ENCODE results near the gene ST8SIA5. TPM values are rescaled to one million over a fixed set of nuclear protein-coding genes. Genes with fewer than 3 reads are reported as not detected.

Gene ST8SIA5
- polyA plus RNA-seq, 1 of the 3 experiments (the other 2 are of a cell fraction) = 0.08 TPM

- H3K9ac ChIP-seq = no peak overlapping the region
- no peaks in the 10 kb centered on the region for H4K20me1 ChIP-seq (ENCODE audit: insufficient read depth)
- H3K9me3 ChIP-seq = no peaks in the 10 kb centered on the region
- H3K4me2 ChIP-seq = no peak overlapping the region
- no peak overlapping the region for H2AFZ ChIP-seq (ENCODE audit: low read depth)
- CTCF ChIA-PET = no interaction called here
- no peak overlapping the region for H3K4me3 ChIP-seq (ENCODE audit: low read depth in 2 of 2, low read length in 1 of 2)
- no peaks in the 10 kb centered on the region for H3F3A ChIP-seq (replicated peaks; ENCODE audit: insufficient read depth)
- H3K27ac ChIP-seq (ENCODE audit: low read depth in 2 of 2, low read length in 1 of 2) = no peak overlapping the region
- WGBS (ENCODE audit: low lambda C conversion rate) = 59% methylated on average over 5 of the region's 5 CpGs
- H3K27me3 ChIP-seq (ENCODE audit: insufficient read depth) = no peaks in the 10 kb centered on the region
- TF ChIP-seq EP300 (IDR thresholded peaks at IDR 0.05; ENCODE audit: borderline replicate concordance in 1 of 2, low read depth in 1 of 2, low read length in 1 of 2) (no peak), REST (IDR thresholded peaks at IDR 0.05; ENCODE audit: low read depth, low read length) (no peak), RCOR1 (IDR thresholded peaks at IDR 0.05; ENCODE audit: low read length) (no peak), USF1 (IDR thresholded peaks at IDR 0.05; ENCODE audit: borderline replicate concordance, low read depth) (no peak), MEF2A (IDR thresholded peaks at IDR 0.05; ENCODE audit: borderline replicate concordance, low read depth) (no peak), FOXM1 (IDR thresholded peaks at IDR 0.05; ENCODE audit: low read depth) (no peak), GABPA (IDR thresholded peaks at IDR 0.05; ENCODE audit: low read depth) (no peak), NFIC (IDR thresholded peaks at IDR 0.05; ENCODE audit: borderline replicate concordance) (no peak), ELF1 (IDR thresholded peaks at IDR 0.05) (no peak), POLR2AphosphoS5 (IDR thresholded peaks at IDR 0.05; ENCODE audit: low read depth, low read length) (no peak), TCF12 (IDR thresholded peaks at IDR 0.05) (no peak), RFX5 (IDR thresholded peaks at IDR 0.05; ENCODE audit: low read length) (no peak)
- TF ChIP-seq, protein P1, sequence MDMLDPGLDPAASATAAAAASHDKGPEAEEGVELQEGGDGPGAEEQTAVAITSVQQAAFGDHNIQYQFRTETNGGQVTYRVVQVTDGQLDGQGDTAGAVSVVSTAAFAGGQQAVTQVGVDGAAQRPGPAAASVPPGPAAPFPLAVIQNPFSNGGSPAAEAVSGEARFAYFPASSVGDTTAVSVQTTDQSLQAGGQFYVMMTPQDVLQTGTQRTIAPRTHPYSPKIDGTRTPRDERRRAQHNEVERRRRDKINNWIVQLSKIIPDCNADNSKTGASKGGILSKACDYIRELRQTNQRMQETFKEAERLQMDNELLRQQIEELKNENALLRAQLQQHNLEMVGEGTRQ (IDR thresholded peaks at IDR 0.05; ENCODE audit: borderline replicate concordance, low read depth, low read length) = no peak
- TF ChIP-seq, protein P2, sequence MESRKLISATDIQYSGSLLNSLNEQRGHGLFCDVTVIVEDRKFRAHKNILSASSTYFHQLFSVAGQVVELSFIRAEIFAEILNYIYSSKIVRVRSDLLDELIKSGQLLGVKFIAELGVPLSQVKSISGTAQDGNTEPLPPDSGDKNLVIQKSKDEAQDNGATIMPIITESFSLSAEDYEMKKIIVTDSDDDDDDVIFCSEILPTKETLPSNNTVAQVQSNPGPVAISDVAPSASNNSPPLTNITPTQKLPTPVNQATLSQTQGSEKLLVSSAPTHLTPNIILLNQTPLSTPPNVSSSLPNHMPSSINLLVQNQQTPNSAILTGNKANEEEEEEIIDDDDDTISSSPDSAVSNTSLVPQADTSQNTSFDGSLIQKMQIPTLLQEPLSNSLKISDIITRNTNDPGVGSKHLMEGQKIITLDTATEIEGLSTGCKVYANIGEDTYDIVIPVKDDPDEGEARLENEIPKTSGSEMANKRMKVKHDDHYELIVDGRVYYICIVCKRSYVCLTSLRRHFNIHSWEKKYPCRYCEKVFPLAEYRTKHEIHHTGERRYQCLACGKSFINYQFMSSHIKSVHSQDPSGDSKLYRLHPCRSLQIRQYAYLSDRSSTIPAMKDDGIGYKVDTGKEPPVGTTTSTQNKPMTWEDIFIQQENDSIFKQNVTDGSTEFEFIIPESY (IDR thresholded peaks at IDR 0.05; ENCODE audit: borderline replicate concordance, low read depth) = no peak
- H3K9me2 ChIP-seq = no peaks in the 10 kb centered on the region
- H3K79me2 ChIP-seq (ENCODE audit: insufficient read depth) = no peaks in the 10 kb centered on the region
- no peak for DNase-seq
- no peaks in the 10 kb centered on the region for H3K36me3 ChIP-seq (replicated peaks in 1 of 2; ENCODE audit: control insufficient read depth in 1 of 2, insufficient read depth in 2 of 2, low read length in 1 of 2)
- POLR2A ChIA-PET = no interaction called here
- H3K4me1 ChIP-seq (ENCODE audit: control insufficient read depth in 1 of 2, insufficient read depth in 2 of 2, low read depth in 1 of 2, low read length in 1 of 2) = peaks cover 0 to 5% of the 10 kb centered on the region in 2 experiments; a peak in 1 of 4 replicates
Observed at GRCh38 chr18:46772357-46772756, 15.5 kb upstream of the ST8SIA5 start.

Data from SK-N-SH (cell line).